GM19452 (cell line): Measurements from ENCODE around the gene LMTK3.
"Not testable (repeated sequence)": the region's sequence is repeated elsewhere in the genome, so short reads cannot be mapped to it uniquely, and the experiment has no call there.

ENCODE experiments used
- ATAC-seq: cut with Tn5 transposase; IDR thresholded peaks from one replicate; pipeline ENCODE4 v1.9.1; 2021; ENCODE audit not compliant: unreplicated experiment

The LMTK3 gene

DNA sequence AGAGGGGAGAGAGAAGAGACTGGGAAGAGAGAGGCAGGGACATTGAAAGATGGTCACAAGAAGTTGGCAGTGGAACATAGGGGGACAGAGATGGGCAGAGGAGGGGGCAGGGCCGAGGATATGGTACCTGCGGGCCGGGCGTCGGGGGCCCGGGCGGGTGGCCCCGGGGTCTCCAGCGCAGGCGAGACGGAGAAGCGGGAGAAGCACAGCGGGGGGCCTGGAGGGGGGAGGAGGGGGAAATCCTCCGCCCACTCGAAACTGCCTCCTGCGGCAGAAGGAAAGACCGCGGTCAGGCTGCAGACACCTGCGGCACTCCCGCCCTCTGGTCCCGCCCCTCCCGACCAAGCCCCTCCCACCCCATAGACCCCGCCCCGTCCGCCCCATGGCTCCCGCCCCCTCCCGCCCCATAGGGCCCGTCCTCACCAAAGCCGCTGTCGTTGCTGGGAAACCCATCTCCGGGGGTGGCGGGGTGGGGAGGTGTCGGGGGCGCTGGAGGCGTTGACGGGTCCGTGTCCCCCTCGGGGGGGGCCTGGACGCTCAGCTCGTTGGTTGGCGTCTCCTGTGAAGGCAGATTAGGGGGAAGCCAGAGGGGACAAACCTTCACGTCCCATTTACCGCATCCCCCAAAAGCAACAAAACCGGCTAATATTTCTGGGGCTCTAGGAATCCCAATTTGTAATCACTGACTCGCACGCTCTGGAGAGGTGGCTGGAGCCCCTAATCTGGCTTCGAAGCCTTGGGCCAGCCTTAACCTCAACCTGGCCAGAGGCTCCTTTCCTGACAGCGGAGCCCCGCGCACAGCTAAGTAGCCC lies 20.4 kb downstream of the LMTK3 start:
- no peak for ATAC-seq

- no peak for ATAC-seq
Observed at GRCh38 chr19:48489608-48490216, 21.9 kb downstream of the LMTK3 start.

DNA sequence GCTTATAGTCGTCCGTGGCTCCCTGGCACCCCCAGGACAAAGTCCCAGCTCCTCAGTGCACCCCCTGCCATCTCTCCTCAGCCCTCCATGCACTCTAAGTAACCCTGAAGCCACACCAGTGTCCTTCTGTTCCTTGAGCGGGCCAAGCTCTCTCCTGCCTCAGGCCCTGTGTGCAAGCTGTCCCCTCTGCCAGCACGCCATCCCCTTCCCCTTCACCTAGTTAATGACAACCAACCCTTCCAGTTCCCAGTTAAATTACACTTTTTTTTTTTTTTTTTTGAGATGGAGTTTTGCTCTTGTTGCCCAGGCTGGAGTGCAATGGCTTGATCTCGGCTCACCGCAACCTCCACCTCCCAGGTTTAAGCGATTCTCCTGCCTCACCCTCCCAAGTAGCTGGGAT lies 23.2 kb downstream of the LMTK3 start:
- not testable (repeated sequence) for ATAC-seq

DNA sequence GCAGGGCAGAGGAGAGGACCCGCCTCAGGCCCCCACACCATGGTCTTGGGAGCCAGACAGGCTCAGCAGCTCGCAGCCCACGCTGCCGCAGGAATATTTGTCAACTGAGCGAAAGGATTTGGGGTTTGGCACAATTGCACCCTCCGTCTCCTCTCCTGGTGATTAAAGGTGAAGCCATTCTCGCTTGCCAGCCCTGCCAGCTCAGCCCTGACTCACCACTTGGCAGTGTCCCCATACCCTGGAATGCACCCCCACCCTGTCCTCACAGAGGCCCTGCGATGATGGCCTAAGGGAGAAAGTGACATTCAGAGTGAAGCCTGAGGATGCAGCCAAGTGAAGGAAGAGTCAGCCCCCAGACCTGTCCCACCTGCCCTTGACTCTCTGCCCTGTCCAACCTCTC lies 23.7 kb downstream of the LMTK3 start:
- no peak for ATAC-seq

DNA sequence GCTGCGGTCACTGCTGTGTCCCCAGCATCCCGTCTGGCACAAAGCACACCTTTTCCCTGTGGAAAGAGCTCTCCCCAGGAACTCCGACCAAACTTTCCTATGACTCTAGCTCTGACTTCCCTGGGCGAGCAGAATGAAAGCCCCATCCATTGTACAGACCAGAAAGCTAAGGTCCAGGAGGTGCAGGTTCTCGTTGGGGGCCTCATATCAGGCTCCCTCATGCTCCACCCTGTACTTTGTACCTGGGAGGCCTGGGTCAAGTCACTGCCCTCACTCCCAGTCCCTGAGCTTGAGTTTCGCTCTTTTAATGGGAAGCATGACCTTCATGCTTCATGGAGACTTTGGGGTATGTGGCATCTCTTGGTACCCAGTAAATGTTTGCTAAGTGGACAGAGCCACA lies 24.1 kb downstream of the LMTK3 start:
- ATAC-seq: no peak

GRCh38 chr19:48486706-48487105 lies 24.9 kb downstream of the LMTK3 start:
- not testable (repeated sequence) for ATAC-seq

DNA sequence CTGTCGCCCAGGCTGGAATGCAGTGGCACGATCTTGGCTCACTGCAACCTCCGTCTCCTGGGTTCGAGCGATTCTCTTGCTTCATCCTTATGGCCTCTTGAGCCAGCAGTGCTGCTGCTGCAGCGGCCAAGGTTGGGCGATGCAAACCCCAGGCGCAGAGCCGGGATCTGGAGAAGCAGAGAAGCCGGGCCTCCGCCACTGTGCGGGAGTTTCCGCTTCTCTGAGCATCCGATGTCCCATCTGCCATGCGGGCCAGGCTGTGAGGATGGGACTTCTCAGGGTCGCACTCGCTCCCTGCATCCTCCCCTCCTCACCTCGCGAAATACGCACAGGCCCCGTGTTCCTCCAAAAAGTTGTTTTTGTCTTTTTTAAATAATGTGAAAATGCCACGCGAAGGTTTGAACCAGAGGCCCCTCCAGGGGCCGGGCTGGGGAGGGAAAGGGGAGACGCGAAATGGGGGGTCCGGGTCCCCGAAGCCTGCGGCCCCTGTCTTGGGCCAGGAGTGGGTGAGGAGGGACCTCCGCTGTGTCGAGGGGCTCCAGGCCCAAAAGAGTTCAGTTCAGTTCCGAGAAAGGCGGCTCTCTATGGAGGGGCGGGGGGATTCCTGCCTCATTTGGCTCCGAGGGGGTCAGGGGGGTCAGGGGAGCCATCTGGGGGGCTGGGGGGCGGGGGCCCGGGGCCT lies 26.6 kb downstream of the LMTK3 start:
- no peak for ATAC-seq

DNA sequence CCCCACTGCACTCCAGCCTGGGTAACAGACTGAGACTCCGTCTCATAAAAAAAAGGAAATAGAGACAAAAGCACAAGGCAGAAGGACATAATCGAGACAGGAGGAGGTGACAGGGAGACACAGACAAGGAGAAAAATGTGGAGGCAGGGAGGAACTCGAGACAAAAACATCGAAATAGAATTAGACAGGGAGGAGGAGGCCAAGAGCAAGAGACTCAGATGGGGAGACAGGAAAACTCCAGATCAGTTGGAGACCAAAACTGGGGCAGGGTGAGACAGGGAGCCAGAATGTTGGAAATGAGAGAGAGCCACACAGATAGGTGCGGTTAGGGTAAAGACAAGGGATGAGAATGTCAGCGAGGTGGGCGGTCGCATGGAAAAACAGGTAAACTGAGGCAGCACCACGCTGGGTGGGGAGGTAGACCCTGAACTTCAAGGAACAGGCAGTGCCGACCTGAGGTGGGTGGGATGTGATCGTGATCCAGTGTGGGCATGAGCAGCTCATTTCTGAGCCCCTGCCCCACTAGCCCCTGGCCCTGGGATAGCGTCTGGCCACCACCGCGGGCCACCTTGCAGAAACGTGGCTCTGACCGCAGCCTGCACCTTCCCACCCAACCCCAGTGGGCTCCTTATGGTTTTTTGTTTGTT lies 27.3 kb downstream of the LMTK3 start:
- no peak for ATAC-seq

DNA sequence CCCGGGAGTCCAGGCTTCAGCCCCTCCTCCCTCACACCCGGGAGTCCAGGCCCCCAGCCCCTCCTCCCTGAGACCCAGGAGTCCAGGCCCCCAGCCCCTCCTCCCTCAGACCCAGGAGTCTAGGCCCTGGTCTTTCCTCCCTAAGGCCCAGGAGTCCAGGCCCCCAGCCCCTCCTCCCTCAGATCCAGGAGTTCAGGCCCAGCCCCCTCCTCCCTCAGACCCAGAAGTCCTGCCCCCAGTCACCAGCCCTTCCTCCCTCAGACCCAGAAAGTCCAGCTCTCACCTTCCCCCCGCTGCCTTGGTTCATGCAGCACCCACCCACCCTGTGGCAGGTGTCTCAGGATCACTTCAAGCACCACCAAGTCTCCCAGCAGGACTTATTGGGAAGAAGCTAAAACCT lies 28.3 kb downstream of the LMTK3 start:
- no peak for ATAC-seq

DNA sequence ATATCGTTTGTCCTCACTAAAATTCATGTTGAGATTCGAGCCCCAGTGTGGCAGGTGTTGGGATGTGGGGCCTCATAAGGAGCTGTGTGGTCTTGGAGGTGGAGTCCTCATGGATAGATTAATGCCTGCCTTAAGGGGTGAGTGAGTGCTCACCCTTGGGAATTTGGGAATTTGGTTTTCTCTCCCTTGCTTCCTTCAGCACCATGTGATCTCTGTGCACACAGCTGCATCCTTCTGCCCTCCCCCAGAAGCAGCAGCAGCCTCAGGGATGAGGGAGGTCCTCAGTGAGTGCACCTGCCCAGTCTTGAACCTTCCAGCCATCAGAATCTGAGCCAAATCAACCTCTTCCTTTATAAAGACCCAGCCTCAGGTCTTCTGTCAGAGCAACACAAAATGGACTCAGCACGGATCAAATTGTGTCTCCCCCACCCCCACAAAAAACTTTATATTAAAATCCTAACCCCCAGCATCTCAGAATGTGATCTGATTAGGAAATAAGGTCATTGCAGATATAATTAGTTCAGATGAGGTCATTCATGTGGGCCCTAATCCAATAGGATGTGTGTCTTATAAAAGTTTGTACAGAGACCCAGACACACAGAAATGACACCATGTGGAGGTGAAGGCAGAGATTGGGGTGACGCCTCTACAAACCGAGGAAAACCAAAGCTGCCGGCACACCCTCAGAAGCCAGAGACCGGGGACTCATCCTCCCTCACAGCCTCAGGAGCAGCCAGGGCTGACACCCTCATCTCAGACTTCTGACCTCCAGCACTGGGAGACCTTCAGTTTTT lies 29.6 kb downstream of the LMTK3 start:
- ATAC-seq: no peak

DNA sequence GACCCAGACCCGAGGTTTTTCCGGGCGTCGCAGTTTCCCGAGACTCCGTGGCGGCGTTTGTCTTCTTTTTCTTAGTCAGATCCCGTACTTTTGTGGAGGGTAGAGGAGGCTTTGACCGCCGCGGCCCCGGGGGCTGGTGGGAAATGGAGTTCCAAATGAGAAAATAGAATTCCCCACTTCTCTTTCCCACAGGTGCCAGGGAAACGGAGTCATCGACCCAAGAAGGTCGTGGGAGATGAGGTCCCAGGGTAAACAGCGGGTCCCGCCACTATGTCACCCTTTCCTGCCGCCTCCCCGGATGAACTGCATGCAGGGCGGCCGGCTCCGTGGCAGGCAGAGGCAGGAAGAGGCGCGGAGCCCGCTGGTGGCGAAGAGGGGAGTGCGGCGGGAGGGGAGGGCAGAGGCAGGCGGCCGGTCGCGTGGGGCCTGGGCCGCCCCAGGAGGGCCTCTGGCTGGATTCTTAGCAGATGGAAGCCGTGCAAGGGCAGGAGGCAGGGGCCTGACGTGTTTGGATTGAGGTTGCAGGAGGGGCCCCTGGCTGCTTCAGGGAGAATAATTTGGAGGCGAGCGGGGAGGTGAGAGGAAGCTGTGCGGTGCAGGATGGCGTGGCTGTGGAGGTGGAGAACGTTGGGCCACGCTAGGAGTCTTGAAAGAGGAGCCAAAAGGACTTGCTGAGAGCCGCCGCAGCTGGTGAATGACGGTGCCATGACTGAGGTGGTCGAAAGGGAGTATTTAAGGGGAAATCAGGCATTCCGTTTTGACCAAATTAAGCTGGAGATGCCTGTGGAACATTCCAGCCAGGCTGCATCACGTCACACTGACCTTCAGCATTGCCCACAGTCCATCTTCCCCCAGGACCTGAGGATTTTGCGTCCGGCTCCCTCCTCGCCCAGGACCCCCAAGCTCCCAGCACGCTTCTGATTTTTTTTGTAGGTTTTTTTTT lies 30.8 kb downstream of the LMTK3 start:
- ATAC-seq: no peak

- ATAC-seq: no peak
Observed at GRCh38 chr19:48480183-48480557, 31.5 kb downstream of the LMTK3 start.

GRCh38 chr19:48479686-48480085 lies 31.9 kb downstream of the LMTK3 start:
- ATAC-seq: no peak

- ATAC-seq: no peak
Observed at GRCh38 chr19:48478339-48479256, 33.0 kb downstream of the LMTK3 start.

DNA sequence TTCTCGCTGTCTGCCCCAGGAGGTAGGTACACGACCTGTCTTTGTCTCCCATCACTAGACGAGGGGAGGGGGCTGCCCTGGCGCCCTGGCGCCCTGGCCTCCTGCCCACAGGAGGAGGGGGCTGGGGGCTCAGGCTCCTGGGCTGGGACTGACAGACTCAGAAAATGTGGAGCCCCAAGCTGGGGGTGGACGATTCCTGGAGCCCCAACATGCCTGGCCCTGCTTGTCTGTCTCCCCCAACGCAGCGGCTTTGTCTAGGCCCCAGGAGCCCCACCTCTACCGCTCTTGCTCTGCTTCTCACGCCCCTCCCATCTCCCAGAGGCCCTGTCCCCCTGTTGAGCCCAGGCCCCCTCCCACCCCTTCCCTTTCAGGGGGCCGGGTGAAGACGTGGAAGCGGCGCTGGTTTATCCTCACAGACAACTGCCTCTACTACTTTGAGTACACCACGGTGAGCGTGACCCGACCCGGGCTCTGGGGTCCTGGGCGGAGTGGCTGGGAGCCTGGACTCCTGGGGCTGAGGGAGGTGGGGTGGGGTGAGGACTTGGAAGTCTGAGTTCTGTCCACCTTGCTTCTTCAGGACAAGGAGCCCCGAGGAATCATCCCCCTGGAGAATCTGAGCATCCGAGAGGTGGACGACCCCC lies 33.8 kb downstream of the LMTK3 start:
- ATAC-seq: no peak

- no peak for ATAC-seq
Observed at GRCh38 chr19:48477067-48477685, 34.5 kb downstream of the LMTK3 start.

GRCh38 chr19:48476176-48476575 lies 35.5 kb downstream of the LMTK3 start:
- ATAC-seq: no peak
